ENCODE results near the gene PARK7. TPM values are rescaled to one million over a fixed set of nuclear protein-coding genes. Genes with fewer than 3 reads are reported as not detected.

Gene PARK7
- total RNA-seq, 6 experiments from 2014 or later: 144 to 218 (median 173) TPM

GRCh38 chr1:7953850-7954609, 7.5 kb upstream of the PARK7 start:
- peak overlapping the region; percentile 76 to 83 (median 81) for H3K27ac ChIP-seq
- no peaks in the 10 kb centered on the region for H3K27me3 ChIP-seq
- peak; percentile 96 to 98 (median 97) for DNase-seq
- peak; percentile 97 to 99 (median 99) for ATAC-seq
- no peaks in the 10 kb centered on the region for H3K9me3 ChIP-seq
- intact Hi-C loops (cut with DNase I): no loop called here
- no peaks in the 10 kb centered on the region for H3K4me1 ChIP-seq
- 2% methylated on average over 17 of the region's 65 CpGs for WGBS (ENCODE audit: insufficient coverage, low coverage, low lambda C conversion rate, missing lambda C conversion rate)
- no peaks in the 10 kb centered on the region for H3K36me3 ChIP-seq
- TF ChIP-seq POLR2A (IDR thresholded peaks at IDR 0.05) (peak; percentile 89), CTCF (IDR thresholded peaks at IDR 0.05) (no peak)
- peak overlapping the region; percentile 50 to 66 (median 60) for H3K4me3 ChIP-seq

- H3K9me3 ChIP-seq: no peaks in the 10 kb centered on the region
- no peaks in the 10 kb centered on the region for H3K4me1 ChIP-seq
- ATAC-seq (no peak), DNase-seq (no peak)
- H3K27ac ChIP-seq: peak overlapping the region; percentile 76 to 83 (median 81)
- intact Hi-C loops (cut with DNase I): no loop called here
- no peaks in the 10 kb centered on the region for H3K36me3 ChIP-seq
- H3K27me3 ChIP-seq: no peaks in the 10 kb centered on the region
- TF ChIP-seq POLR2A (IDR thresholded peaks at IDR 0.05) (no peak), CTCF (IDR thresholded peaks at IDR 0.05) (no peak)
- WGBS (ENCODE audit: insufficient coverage, low coverage, low lambda C conversion rate, missing lambda C conversion rate): 69% methylated on average over 7 of the region's 7 CpGs
- H3K4me3 ChIP-seq: peak overlapping the region; percentile 50 to 66 (median 60)
These were observed 6.8 kb upstream of the PARK7 start for GRCh38 chr1:7954683-7955082.

- no peak for TF ChIP-seq POLR2A (IDR thresholded peaks at IDR 0.05)
- TF ChIP-seq CTCF (IDR thresholded peaks at IDR 0.05): no peak
- Histone ChIP-seq H3K27ac (no peak overlapping the region), H3K36me3 (no peaks in the 10 kb centered on the region), H3K9me3 (no peaks in the 10 kb centered on the region), H3K4me3 (no peak overlapping the region), H3K27me3 (no peaks in the 10 kb centered on the region), H3K4me1 (peaks cover 0 to 6% (median 0%) of the 10 kb centered on the region in 4 donors)
- no peak for ATAC-seq
- no peak for DNase-seq
- intact Hi-C loops (cut with DNase I): no loop called here
- WGBS (ENCODE audit: insufficient coverage, low coverage, low lambda C conversion rate, missing lambda C conversion rate): 87% methylated on average over 7 of the region's 10 CpGs
These were observed 5.1 kb upstream of the PARK7 start for GRCh38 chr1:7956218-7957032.

- Histone ChIP-seq H3K4me1 (peaks cover 0 to 9% (median 3%) of the 10 kb centered on the region in 4 donors), H3K27me3 (no peaks in the 10 kb centered on the region), H3K36me3 (peaks cover 0 to 23% (median 12%) of the 10 kb centered on the region in 4 donors), H3K4me3 (no peak overlapping the region), H3K27ac (peak overlapping the region in 2 of 3 donors; percentile 62 to 95), H3K9me3 (no peaks in the 10 kb centered on the region)
- TF ChIP-seq CTCF (IDR thresholded peaks at IDR 0.05) (no peak), POLR2A (IDR thresholded peaks at IDR 0.05) (no peak)
- DNase-seq (no peak), ATAC-seq (no peak)
- 86% methylated on average over 2 of the region's 2 CpGs for WGBS (ENCODE audit: insufficient coverage, low coverage, low lambda C conversion rate, missing lambda C conversion rate)
- intact Hi-C loops (cut with DNase I): no loop called here
These were observed 1.3 kb upstream of the PARK7 start for GRCh38 chr1:7960165-7960564.

Measured in right lobe of liver (tissue), 6 donors.